ENCODE data around the gene DCST2. TPM values are rescaled to one million over a fixed set of nuclear protein-coding genes. Genes with fewer than 3 reads are reported as not detected.

Gene DCST2
- total RNA-seq, 4 donors from 2014 or later = 0.07 to 1.6 TPM; not detected in 2

- Histone ChIP-seq H3K36me3 (no peaks in the 10 kb centered on the region), H3K27ac (peak overlapping the region; percentile 93 to 99), H3K27me3 (no peaks in the 10 kb centered on the region), H3K9me3 (no peaks in the 10 kb centered on the region), H3K4me1 (peaks cover 0 to 11% of the 10 kb centered on the region in 2 donors), H3K4me3 (no peak overlapping the region)
- TF ChIP-seq, protein P1, sequence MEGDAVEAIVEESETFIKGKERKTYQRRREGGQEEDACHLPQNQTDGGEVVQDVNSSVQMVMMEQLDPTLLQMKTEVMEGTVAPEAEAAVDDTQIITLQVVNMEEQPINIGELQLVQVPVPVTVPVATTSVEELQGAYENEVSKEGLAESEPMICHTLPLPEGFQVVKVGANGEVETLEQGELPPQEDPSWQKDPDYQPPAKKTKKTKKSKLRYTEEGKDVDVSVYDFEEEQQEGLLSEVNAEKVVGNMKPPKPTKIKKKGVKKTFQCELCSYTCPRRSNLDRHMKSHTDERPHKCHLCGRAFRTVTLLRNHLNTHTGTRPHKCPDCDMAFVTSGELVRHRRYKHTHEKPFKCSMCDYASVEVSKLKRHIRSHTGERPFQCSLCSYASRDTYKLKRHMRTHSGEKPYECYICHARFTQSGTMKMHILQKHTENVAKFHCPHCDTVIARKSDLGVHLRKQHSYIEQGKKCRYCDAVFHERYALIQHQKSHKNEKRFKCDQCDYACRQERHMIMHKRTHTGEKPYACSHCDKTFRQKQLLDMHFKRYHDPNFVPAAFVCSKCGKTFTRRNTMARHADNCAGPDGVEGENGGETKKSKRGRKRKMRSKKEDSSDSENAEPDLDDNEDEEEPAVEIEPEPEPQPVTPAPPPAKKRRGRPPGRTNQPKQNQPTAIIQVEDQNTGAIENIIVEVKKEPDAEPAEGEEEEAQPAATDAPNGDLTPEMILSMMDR (IDR thresholded peaks at IDR 0.05) = no peak
- intact Hi-C loops (cut with DNase I; ENCODE audit: low total_unique reads) = no loop called here
- DNase-seq = peak; percentile 45 to 61
Observed at GRCh38 chr1:155005076-155006011, 28.2 kb downstream of the DCST2 start.

GRCh38 chr1:155004352-155005075 lies 29.1 kb downstream of the DCST2 start:
- Histone ChIP-seq H3K4me3 (peak overlapping the region; percentile 56 to 97), H3K27ac (peak overlapping the region; percentile 93 to 99), H3K36me3 (no peaks in the 10 kb centered on the region), H3K9me3 (no peaks in the 10 kb centered on the region), H3K27me3 (no peaks in the 10 kb centered on the region), H3K4me1 (peaks cover 0 to 19% of the 10 kb centered on the region in 2 donors)
- TF ChIP-seq, protein P1 (IDR thresholded peaks at IDR 0.05) = no peak
- TF ChIP-seq POLR2A (IDR thresholded peaks at IDR 0.05) = no peak
- no peak for DNase-seq
- intact Hi-C loops (cut with DNase I; ENCODE audit: low total_unique reads) = no loop called here

DNA sequence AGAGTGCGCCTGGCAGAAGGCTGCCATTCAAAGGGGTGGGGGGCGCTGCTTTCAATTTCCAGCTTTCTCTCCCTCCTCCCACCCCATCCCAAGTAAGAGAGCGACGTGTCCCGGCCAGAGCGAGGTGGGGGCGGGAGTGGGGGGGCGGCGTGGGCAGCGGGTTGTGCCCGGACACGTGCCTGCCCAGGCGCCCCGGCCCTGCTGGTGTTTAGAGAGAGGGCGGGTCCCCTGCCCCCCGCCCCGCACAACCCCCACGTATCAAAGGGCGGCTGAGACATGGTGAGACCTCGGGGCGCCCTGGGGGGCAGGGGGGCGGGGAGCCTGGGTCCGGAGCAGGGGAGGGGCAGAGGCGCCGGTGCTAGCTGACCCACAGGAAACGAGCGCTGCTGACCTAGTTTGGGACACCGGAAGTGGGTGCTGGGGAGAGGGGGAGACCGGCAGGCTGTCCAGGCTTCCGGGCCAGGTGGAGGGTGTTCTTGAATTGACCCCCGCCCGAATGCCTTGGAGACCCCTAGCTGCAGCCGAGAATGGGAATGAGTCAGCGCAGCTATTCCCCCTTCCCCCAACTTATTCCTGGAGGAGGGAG lies 29.7 kb downstream of the DCST2 start:
- intact Hi-C loops (cut with DNase I; ENCODE audit: low total_unique reads) = no loop called here
- H3K27ac ChIP-seq = peak overlapping the region; percentile 93 to 99

DNA sequence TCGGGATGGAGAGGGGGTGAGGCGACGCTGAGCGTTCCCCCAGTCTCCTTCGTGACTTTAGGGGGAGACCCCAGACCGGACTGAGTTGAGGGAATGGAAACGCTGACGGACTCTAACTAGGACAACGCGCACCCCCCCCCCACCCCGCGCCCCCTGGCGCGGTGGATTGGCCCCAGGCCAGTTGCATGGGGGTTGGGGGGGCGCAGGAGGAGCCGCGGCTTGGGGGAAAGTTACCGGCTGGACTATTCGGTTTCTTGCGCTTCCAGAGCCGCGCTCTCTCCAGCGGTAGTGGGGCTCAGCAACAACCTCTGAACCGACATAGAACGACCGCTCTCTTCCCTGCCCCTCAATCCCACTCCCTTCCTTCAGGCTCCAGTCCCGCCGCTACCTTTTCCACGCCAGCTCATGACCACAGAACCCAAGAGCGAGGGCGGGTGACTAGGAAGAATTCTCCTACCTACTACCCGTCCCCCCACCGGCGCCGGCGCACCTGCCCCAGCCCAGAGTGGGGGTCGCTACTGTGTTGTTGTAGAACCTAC lies 30.3 kb downstream of the DCST2 start:
- Histone ChIP-seq H3K27me3 (no peaks in the 10 kb centered on the region), H3K4me1 (peaks cover 0 to 22% of the 10 kb centered on the region in 2 donors)
- DNase-seq = peak; percentile 59 to 66

More for the DNA sequence above, 29.7 kb downstream of the DCST2 start:
- peaks cover 0 to 22% of the 10 kb centered on the region in 2 donors for H3K4me1 ChIP-seq
- H3K27me3 ChIP-seq = no peaks in the 10 kb centered on the region
- peak overlapping the region; percentile 56 to 97 for H3K4me3 ChIP-seq
- DNase-seq = peak; percentile 74 to 77
- no peaks in the 10 kb centered on the region for H3K36me3 ChIP-seq
- no peaks in the 10 kb centered on the region for H3K9me3 ChIP-seq
- TF ChIP-seq POLR2A (IDR thresholded peaks at IDR 0.05) = no peak
- TF ChIP-seq, protein P1 (IDR thresholded peaks at IDR 0.05) = no peak

More for the DNA sequence above, 30.3 kb downstream of the DCST2 start:
- TF ChIP-seq, protein P1 (IDR thresholded peaks at IDR 0.05) = no peak
- TF ChIP-seq POLR2A (IDR thresholded peaks at IDR 0.05) = peak in 1 of 2 donors; percentile 16
- H3K36me3 ChIP-seq = no peaks in the 10 kb centered on the region
- H3K4me3 ChIP-seq = peak overlapping the region; percentile 56 to 97
- H3K9me3 ChIP-seq = no peaks in the 10 kb centered on the region
- peak overlapping the region; percentile 93 to 99 for H3K27ac ChIP-seq
- intact Hi-C loops (cut with DNase I; ENCODE audit: low total_unique reads) = no loop called here
